Measurements from ENCODE around the gene XXYLT1.

The XXYLT1 gene

GRCh38 chr3:195025884-195026200 lies 245.1 kb downstream of the XXYLT1 start:
- DNase-seq (ENCODE audit: low spot score), result no peak

DNA sequence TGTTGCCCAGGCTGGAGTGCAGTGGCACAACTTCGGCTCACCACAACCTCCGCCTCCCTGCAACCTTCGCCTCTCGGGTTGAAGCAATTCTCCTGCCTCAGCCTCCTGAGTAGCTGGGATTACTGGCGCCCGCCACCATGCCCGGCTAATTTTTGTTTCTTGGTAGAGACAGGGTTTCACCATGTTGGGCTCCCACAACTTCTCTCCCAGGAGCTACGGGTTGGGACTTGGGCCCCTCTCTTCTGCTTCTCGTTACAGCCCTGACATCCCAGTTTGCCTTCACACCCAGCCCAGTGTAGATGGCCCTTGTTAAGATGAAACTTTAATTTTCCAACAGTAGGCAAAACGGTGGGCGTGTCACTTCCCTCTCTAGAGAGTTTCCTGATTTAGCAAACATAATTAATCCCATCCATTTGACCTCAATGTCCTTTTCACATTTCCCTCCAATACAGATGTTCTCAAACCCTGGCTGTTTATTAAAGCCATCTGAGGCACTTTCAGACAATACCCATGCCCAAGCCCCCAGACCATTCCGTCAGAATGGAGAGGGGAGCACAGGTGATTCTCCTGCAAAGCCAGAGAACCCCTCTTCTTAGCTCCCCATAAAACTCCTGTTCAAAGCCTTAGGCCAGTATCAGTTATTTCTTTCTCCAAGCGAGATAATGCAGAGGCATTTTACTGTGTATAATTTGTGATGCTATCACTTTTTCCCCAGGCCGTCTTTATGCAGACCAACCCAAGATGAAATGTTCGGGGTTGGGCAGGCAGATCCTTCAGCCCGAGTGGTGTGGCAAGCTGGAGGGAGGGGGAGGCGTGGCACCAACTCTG lies 245.7 kb downstream of the XXYLT1 start:
- DNase-seq (ENCODE audit: low spot score), result no peak

- DNase-seq (ENCODE audit: low spot score), result no peak
Measured at GRCh38 chr3:195023989-195024388, 247.0 kb downstream of the XXYLT1 start.

GRCh38 chr3:195023576-195023975 lies 247.4 kb downstream of the XXYLT1 start:
- DNase-seq (ENCODE audit: low spot score), result no peak

DNA sequence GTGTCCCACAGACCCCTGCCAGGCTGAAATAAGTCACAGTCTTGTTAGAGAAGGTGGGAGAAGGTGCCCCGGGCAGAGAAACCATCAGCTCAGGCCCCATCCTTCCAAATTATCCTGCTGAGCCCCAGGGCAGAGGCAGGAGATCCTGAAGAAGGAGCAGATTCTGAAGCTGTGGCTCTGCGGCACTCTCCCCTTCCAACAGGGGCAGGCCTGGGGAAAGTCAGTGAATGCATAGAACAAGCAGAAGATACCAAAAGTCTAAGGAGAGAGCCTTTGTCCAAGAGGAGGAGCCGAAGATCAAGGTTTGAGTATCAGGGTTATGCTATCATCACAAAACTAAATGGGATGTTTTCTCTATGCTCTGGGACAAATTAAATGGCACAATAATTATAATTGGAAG lies 249.3 kb downstream of the XXYLT1 start:
- no peak for DNase-seq (ENCODE audit: low spot score)

GRCh38 chr3:195020921-195021320 lies 250.0 kb downstream of the XXYLT1 start:
- DNase-seq (ENCODE audit: low spot score), result no peak

GRCh38 chr3:195020185-195020584 lies 250.8 kb downstream of the XXYLT1 start:
- DNase-seq (ENCODE audit: low spot score), result no peak

DNA sequence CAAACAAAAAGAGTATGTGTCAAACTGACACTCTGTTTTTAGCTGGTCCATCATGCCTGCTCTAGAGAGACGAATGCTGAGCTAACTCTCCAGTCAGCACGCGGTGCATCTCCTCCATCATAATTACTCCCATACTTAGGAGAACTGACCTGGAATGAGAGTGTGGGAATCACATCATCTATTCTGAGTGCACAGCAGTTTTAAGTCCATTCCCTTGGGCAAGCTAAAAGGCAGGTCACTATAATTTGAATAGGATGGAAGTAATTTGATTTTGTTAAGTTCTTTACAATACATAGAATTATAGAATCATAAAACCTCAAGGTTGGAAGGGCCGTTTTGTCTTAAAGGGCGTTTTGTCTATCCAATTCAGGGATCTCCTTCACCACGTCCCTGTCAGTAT lies 251.6 kb downstream of the XXYLT1 start:
- DNase-seq (ENCODE audit: low spot score), result no peak

Measured in hematopoietic multipotent progenitor cell treated with erythropoietin and hydrocortisone succinate and interleukin-3 and kit ligand, for 15 days (in vitro differentiated cells).